GM04503 (cell line): Measurements from ENCODE around the gene FKBP8.
"Not testable (repeated sequence)": the region's sequence is repeated elsewhere in the genome, so short reads cannot be mapped to it uniquely, and the experiment has no call there.

Experiments
- DNase-seq: peaks from one replicate; pipeline ENCODE4 v3.0.0-alpha.2; 2012; ENCODE audit warnings: low read depth

FKBP8 gene

GRCh38 chr19:18542941-18543813 lies at the start of gene FKBP8:
FKBP8 (minus strand) TSS chr19:18543573; CDS start chr19:18541970, 1,603 bp downstream.
- no peak for DNase-seq

DNA sequence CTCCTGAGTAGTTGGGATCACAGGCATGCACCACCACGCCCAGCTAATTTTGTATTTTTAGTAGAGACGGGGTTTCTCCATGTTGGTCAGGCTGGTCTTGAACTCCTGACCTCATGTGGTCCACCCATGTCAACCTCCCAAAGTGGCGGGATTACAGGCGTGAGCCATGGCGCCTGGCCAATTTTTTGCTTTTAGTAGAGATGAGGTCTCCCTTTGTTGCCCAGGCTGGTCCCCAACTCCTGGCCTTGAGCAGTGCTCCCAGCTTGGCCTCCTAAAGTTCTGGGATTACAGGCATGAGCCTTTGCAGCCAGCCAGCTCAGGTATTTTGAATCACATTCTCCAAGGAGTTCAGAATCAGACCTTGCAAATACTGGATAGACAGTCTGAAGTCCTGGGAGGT lies 49.4 kb upstream of the FKBP8 start:
- DNase-seq: not testable (repeated sequence)

DNA sequence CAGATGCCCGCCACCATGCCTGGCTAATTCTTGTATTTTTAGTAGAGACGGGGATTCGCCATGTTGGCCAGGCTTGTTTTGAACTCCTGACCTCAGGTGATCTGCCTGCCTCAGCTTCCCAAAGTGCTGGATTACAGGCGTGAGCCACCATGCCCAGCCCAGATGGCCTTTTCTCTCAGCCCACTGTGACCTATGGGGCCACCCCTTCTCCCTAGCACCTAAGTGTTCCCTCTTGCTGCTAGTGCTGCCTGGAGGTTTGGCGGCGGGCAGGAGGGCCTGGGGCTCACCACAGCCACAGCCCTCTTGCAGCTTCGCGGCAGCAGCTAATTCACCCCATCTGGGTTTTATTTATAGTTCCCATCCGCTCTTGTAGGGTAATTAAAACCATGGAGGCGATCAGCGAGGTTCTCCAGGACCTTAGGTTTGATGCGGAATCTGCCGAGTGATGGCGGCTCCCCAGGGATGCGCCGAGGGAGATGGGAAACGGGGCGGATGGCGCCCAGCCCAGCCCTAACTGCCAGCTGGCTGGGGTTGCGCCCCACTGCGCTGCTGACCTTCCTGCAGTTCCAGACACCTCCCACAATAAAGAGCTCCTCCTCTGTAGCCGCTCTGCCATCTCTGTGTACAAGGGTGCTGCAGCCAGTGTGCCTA lies 48.5 kb upstream of the FKBP8 start:
- DNase-seq: no peak

GRCh38 chr19:18590273-18591272 lies 47.2 kb upstream of the FKBP8 start:
- no peak for DNase-seq

DNA sequence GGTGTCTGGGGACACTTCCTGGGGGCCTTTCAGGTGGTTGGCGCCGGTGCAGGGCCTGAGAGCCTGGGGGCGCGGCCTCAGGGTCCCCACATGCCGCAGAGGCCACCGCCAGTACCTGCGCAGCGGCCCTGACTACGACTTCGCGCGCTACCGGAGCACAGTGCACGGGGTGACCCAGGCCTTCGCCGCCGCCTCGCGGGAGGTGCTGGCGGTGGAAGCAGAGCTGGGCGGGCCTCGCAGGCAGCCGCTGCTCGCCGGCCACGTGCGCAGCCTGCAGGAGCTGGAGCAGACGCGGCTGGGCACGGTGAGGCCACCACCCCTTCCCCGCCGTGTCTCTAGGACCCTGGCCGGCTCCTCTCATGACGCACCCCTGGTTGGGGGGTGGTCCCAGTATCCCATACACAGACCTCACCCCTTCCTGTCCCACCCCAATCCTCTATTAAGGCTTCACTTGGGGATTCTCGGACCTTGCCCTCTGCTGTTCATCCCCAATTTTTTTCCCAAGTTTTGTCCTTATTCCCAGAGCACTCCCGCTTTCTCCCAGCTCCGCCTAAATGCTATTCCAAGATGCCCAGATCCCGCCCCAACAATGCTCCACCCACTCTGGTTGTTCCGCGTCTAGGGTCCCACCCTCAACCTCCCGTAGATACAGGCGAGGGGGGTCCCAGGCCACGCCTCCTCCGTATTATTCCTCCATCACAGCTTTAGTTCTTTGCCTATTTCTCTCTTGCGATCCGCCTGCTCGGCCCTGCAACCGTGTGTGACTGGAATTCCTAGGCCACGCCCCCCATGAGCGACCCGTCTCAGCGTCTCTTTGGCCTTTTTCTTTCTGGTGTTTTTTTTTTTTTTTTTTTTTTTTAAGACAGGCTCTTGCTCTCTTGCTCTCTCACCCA lies 46.3 kb upstream of the FKBP8 start:
- DNase-seq: no peak

DNA sequence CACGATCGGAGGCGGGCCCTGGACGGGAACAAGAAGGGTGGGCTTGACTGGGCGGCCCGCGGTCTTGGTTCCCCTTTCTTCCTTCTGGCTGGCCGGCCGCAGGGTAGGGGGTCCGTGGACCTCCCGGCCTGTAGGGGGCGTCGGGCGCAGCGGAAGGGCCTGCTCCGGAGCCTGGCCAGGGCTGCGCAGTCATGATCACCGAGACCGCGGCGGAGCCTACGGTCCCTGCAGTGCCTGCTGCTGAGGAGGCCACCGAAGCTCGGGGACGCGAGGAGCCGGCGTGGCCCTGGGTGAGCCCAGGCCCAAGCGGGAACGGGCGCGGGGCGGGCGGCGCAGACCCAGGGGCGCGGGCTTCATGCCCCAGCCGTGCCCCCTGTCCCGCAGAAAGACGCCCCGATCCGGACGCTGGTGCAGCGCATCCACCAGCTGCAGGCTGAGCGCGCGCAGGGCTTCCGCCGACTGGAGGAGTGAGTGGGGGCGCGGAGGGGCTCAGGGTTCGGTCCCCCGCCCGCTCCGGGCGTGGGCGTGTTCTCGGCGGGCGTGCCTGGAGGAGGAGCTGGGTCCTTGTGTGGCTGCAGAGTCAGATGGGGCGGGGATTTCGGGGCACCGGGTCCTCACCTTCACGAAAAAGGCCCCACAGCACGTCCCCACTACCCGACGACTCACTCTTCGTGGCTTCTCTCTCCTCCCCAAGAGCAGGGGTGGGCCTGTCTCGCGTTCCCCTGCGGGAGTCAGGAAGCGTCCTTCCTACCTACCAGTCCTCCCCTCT lies 45.4 kb upstream of the FKBP8 start, which contains the start of gene REX1BD:
REX1BD (plus strand) TSS at position 188 of the 769 bp plus-strand sequence; CDS start at position 192, 4 bp downstream.
- DNase-seq: no peak

- no peak for DNase-seq
Observed at GRCh38 chr19:18587962-18588610, 44.7 kb upstream of the FKBP8 start.

GRCh38 chr19:18587561-18587960 lies 44.2 kb upstream of the FKBP8 start:
- DNase-seq: no peak

GRCh38 chr19:18586306-18586705 lies 42.9 kb upstream of the FKBP8 start:
- DNase-seq: no peak

DNA sequence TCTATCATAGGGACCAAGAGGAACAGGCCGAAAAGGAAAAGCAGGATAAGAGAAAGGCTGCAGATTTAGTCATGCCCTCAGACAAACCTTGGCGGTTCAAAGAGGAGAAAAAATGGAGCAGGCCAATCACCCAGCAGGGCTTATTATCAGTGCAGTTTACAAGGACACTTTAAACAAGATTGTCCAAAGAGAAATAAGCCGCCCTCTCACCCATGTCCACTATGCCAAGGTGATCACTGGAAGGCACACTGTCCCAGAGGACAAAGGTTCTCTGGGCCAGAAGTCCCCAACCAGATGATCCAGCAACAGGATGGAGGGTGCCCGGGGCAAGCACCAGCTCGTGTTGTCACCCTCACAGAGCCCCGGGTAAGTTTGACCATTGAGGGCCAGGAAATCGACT lies 36.9 kb upstream of the FKBP8 start:
- no peak for DNase-seq

DNA sequence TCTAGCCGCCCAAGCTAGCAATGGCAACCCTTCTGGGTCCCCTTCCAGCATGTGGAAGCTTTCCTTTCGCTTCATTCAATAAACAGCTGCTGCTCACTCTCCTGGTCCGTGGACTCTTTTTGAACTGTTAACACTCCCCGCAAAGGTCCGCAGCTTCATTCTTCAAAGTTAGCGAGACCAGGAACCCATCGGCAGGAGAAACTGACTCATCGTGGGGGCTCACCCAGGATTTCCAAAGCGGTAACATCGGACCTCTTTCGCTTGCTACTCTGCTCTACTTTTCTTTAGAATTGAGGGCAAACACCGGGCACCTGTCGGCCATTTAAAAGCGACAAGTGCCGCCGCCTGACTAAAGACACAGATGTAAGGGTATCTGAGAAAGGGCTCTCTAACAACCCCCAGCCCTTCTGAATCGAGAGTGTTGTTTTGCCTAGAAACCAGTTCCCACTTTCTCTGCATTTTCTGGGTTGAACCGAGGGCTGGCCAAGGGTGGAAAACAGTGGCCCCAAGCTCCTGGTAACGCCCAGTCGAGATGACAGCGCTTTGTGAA lies 34.1 kb upstream of the FKBP8 start:
- no peak for DNase-seq

- DNase-seq: no peak
Observed at GRCh38 chr19:18576383-18576782, 33.0 kb upstream of the FKBP8 start.

GRCh38 chr19:18574691-18575291 lies 31.4 kb upstream of the FKBP8 start:
- no peak for DNase-seq

- peak; percentile 71 for DNase-seq
Observed at GRCh38 chr19:18571564-18572344, 28.4 kb upstream of the FKBP8 start, which contains the start of gene UBA52. UBA52 (plus strand) TSS chr19:18571857; CDS start chr19:18573301, 1,444 bp downstream.

DNA sequence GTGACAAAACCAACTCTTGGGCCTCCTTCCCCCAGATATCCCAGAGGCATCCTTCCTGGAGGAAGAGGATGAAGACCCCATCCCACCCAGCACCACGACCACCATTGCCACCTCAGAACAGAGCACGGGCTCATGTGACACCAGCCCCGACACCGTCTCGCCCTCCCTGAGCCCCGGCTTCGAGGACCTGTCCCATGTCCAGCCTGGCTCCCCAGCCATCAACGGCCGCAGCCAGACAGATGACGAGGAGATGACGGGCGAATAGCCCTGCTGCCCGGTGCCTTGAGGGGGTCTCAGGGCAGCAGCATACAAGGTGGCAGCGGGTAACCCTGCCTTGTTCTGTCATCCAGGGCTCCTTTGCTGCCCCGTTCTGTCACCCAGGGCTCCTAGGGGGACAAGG lies 25.0 kb upstream of the FKBP8 start:
- no peak for DNase-seq

- no peak for DNase-seq
Observed at GRCh38 chr19:18566953-18567352, 23.6 kb upstream of the FKBP8 start.

DNA sequence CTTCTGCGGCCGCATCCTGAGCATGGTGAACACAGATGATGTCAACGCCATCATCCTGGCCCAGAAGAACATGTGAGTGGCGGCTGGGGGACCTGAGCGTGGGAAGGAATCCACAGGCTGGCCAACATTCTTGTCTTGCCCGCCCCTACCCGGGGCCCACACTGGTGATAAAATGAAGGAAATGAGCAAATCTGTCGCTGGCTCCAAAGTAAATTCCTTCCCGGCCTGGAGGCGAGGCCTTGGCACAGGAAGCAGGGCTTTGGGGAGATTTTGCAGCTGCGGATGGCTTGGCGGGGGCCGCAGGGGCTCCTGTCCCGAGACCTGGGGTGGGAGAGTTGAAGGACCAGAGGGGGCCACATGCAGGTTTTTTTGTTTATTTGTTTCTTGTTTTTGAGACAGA lies 18.7 kb upstream of the FKBP8 start:
- no peak for DNase-seq

- DNase-seq: no peak
Observed at GRCh38 chr19:18559685-18560084, 16.3 kb upstream of the FKBP8 start.
